Omental fat pad (tissue), 4 donors: ENCODE measurements around the gene ARPIN. TPM values are rescaled to one million over a fixed set of nuclear protein-coding genes. Genes with fewer than 3 reads are reported as not detected.

Experiments used
- ATAC-seq: fragments of 150-250 bp; one replicate; pipeline ENCODE4 v1.9.1; 2016; ENCODE audit warnings: mild to moderate bottlenecking, moderate library complexity; ENCODE audit not compliant: low FRiP score
- DNase-seq: peaks from one replicate; pipeline ENCODE4 v3.0.0-alpha.2; 2019; ENCODE audit warnings: low spot score
- small RNA-seq: library from RNA; depleted of rRNA; stranded (forward); fragments of <200 nt; gene quantifications from one replicate; pipeline ENCODE3, GENCODE V24; 2016
- total RNA-seq, 4 donors: library from RNA; depleted of rRNA; stranded (reverse); fragments of >200 nt; gene quantifications; one replicate each; pipeline ENCODE4 v1.1.0, GENCODE V29; 2016
- TF ChIP-seq, protein P1 (sequence below), 3 donors: fragments of 450-650 bp; IDR thresholded peaks; one replicate each; pipeline ENCODE4 v1.5.1; 2016 to 2017; ENCODE audit warnings: antibody characterized with exemption in 3 of 3, mild to moderate bottlenecking in 3 of 3, moderate library complexity in 2 of 3

ARPIN gene
- total RNA-seq, 4 donors from 2014 or later, result 12.3 to 19.9 (median 17.4) TPM

- ATAC-seq (no peak), DNase-seq (no peak)
- TF ChIP-seq, protein P1, sequence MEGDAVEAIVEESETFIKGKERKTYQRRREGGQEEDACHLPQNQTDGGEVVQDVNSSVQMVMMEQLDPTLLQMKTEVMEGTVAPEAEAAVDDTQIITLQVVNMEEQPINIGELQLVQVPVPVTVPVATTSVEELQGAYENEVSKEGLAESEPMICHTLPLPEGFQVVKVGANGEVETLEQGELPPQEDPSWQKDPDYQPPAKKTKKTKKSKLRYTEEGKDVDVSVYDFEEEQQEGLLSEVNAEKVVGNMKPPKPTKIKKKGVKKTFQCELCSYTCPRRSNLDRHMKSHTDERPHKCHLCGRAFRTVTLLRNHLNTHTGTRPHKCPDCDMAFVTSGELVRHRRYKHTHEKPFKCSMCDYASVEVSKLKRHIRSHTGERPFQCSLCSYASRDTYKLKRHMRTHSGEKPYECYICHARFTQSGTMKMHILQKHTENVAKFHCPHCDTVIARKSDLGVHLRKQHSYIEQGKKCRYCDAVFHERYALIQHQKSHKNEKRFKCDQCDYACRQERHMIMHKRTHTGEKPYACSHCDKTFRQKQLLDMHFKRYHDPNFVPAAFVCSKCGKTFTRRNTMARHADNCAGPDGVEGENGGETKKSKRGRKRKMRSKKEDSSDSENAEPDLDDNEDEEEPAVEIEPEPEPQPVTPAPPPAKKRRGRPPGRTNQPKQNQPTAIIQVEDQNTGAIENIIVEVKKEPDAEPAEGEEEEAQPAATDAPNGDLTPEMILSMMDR (IDR thresholded peaks at IDR 0.05), result no peak
These were observed 60.3 kb downstream of the ARPIN start for GRCh38 chr15:89852342-89852995.

DNA sequence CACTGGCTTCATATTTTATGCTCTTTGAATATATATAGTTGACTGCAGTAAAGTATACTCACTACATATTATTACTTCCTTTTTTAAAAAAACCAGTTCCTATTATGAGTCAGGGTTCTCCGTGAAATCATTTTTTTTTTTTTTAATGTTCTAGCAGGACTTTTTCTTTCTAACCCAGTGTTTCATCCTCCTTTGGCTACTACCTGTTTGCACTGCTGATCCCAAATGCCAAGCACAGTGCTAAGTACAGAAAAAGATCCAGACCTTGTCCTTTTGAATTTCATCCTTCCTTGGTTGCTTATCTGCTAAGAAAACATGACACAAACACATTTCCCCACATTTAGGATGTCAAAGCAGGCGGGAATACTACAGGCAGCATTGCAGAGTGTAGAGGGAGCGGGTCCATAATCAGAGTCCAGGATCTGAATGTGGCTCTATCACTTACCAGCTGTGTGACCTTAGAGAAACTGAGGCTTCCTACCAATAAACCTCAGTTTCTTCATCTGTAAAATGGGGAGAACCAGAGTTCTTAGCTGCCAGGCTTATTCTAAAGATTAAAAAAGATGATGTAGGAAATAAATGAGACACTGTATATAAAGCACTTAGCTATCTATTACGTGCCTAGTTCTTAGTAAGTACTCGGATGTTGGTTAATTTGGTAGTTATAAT is 60.9 kb downstream of the ARPIN start:
- no peak for ATAC-seq
- no peak for DNase-seq
- TF ChIP-seq, protein P1 (IDR thresholded peaks at IDR 0.05), result no peak

GRCh38 chr15:89848970-89849292 is 63.8 kb downstream of the ARPIN start:
- TF ChIP-seq, protein P1 (IDR thresholded peaks at IDR 0.05), result no peak

GRCh38 chr15:89847101-89847500 is 65.7 kb downstream of the ARPIN start:
- ATAC-seq, result no peak
- DNase-seq, result no peak
- TF ChIP-seq, protein P1 (IDR thresholded peaks at IDR 0.05), result no peak

More at GRCh38 chr15:89848970-89849292, 63.8 kb downstream of the ARPIN start:
- no peak for ATAC-seq
- DNase-seq, result no peak

- DNase-seq (no peak), ATAC-seq (peak; percentile 89)
- TF ChIP-seq, protein P1 (IDR thresholded peaks at IDR 0.05), result no peak
These were observed 67.4 kb downstream of the ARPIN start for GRCh38 chr15:89845305-89845893.

Small RNA genes lying within 50 kb of the gene (small RNA-seq; reads per million reads assigned to genes)
- not detected for gene MIR5009
- not detected for gene MIR5094
- gene RNU6-1111P, result not detected
- not detected for gene RNU7-111P

Other genes with a start within 250 kb of the ARPIN start
- gene PLIN1, start 233.6 kb downstream of the ARPIN start, total RNA-seq, result 1,000 to 10,000 TPM in 1 of 4 donors, 100 to 1,000 TPM in 3; 465 to 1,383 (median 891) TPM
- gene PEX11A, start 222.2 kb downstream of the ARPIN start, total RNA-seq, result 100 to 1,000 TPM in 1 of 4 donors, 10 to 100 TPM in 3; 18.4 to 134 (median 29.9) TPM
- 1 to 10 TPM in 1 of 4 donors, under 1 TPM in 2, not detected in 1; 0.28 to 1.1 (median 0.36) TPM for gene WDR93, start 222.1 kb downstream of the ARPIN start, total RNA-seq
- 10 to 100 TPM in 1 of 4 donors, 1 to 10 TPM in 3; 4.0 to 16.2 (median 6.5) TPM for gene MESP1, start 161.7 kb downstream of the ARPIN start, total RNA-seq
- gene MESP2, start 136.6 kb downstream of the ARPIN start, total RNA-seq, result under 1 TPM in 1 of 4 donors, not detected in 3; 0.48 TPM
- gene ANPEP, start 98.1 kb downstream of the ARPIN start, total RNA-seq, result 100 to 1,000 TPM in 1 of 4 donors, 10 to 100 TPM in 3; 33.6 to 107 (median 71.9) TPM
- 10 to 100 TPM; 37.3 to 73.8 (median 56.2) TPM for gene AP3S2, start 19.0 kb downstream of the ARPIN start, total RNA-seq
- 10 to 100 TPM in 1 of 4 donors, 1 to 10 TPM in 3; 5.4 to 13.9 (median 7.0) TPM for gene ZNF710, start 88.4 kb upstream of the ARPIN start, total RNA-seq
- 10 to 100 TPM; 24.9 to 43.7 (median 35.2) TPM for gene IDH2, start 189.5 kb upstream of the ARPIN start, total RNA-seq